Dermis microvascular lymphatic vessel endothelial cell (primary cell): ENCODE measurements around the gene S1PR1. TPM values are rescaled to one million over a fixed set of nuclear protein-coding genes. Genes with fewer than 3 reads are reported as not detected.

Experiments
- DNase-seq, 2 donors: peaks; one replicate each; pipeline versions ENCODE4 v3.0.0 to v3.0.0-alpha.2; 2010; ENCODE audit warnings: low read depth in 2 of 2
- total RNA-seq: library from RNA; depleted of rRNA; stranded (reverse); fragments of >200 nt; gene quantifications from 2 replicates; pipeline ENCODE4 v1.2.1, GENCODE V29; 2014

The S1PR1 gene
- total RNA-seq, 1 donor from 2014 or later = 184 TPM

DNA sequence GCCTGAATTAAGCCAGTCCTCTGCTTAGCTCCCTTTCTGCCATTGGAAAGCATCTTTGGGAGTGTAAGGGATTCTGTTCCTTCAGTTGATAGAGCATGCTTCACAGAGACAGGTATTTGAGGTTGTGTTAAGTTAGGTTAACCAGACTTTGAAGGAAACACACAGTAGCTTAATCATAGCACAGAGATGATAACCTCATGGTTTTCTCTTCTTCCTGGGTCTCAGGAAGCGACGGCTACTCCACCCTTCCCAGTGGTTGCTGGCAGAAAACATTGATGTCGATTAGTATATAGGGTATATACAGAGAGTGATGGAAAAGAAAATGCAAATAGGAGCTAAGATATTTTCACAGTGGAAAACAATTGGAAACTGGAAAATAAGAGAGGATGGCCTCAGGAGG is 42.0 kb downstream of the S1PR1 start:
- DNase-seq = no peak

- DNase-seq = no peak
These were observed 43.3 kb downstream of the S1PR1 start for GRCh38 chr1:101280049-101280592.

GRCh38 chr1:101280942-101281654 is 44.3 kb downstream of the S1PR1 start:
- no peak for DNase-seq

DNA sequence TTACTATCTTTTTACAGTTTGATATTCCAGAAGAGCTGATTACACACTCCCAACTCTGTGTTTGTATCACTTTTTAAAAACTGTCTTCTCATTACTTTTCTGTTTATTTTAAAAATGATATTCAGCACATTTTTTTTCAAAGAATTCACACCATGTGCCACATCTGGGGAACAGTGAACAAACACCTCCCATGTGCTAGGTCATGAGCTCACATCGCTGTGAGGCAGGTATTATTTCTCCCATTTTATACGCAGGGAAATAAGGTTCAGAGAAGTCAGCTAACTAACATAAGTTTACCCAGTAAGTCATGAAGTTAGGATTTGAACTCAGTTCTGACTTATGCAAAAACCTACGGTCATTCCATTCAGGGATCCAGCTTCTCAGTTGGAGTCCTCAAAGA is 44.9 kb downstream of the S1PR1 start:
- DNase-seq = no peak

- peak in 1 of 2 donors; percentile 65 for DNase-seq
These were observed 45.7 kb downstream of the S1PR1 start for GRCh38 chr1:101282314-101283038.

GRCh38 chr1:101283443-101283842 is 46.6 kb downstream of the S1PR1 start:
- no peak for DNase-seq

GRCh38 chr1:101284021-101284420 is 47.2 kb downstream of the S1PR1 start:
- DNase-seq = no peak

DNA sequence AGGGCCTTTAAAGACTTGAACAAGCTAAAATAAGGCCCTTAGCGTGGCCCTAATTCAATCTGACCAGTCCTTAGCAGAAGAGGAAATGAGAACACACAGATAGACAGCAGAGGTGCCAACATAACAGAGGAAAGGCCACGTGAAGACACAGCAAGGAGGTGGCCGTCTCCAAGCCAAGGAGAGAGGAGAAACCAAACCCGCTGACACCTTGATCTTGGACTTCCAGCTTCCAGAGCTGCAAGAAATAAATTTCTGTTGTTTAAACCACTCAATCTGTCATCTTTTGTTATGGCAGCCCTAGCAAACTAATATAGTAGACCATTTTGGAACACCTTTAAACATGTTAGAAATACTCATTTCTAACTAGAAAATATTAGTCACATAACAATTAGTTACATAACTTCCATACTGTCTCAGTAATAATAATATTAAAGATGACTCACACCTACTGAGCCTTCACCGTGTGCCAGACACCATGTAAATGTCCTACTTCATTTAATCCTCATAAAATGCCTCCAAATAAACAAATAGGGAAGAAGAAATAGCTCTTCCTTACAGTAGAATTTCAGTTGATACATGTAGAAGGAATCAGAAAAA is 47.9 kb downstream of the S1PR1 start:
- DNase-seq = no peak

DNA sequence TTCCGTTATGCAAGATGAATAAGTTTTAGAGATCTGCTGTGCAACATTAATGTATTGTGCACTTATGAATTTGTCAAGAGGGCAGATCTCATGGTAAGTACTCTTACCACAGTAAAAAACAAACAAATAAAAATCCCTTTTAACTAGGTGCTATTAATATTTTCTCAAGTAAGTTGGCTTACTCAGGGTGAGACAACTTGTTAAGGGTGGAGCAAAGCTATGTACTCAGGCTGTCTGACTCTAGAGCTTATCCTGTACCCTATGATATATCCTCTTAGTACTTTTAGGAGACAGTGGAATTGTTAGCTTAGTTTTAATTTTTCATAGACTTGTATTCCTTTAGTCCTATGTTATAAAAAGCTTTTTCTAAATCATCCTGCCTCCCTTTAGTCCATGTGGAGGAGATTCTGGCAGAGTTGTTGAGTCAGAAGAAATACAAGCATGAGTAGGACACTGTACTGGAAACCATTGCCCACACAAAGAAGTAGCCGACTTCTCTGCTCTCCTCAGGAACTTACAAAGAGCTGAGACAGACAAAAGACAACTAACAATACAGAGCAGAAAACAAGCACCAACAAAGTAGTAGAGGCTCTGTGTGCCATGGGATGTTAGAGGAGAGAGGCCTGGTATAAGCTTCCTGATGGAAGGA is 49.2 kb downstream of the S1PR1 start:
- DNase-seq = no peak

DNA sequence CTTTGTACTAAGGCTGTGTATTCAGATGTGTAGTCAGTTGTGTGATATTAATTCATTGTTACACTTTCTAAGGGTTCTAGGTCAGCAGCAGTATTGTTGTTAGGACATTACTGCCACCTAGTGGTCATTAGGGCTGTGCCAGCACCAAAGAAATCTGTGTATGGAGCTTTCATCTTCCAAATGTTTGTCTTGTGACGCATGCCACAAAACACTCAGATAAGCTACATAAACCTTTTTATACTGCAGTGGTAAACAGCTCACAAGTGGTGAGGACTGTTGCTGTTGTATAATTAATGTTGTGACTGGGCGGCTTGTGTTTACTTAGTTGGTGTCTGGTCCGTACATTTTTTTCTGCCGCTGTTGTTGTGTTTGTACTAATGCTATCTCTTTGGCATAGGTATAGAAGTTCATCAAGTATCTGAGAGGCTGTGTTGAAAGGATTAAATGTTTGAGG is 51.7 kb downstream of the S1PR1 start:
- DNase-seq = peak; percentile 82 to 95

GRCh38 chr1:101290119-101290921 is 53.5 kb downstream of the S1PR1 start:
- DNase-seq = no peak

Other genes with a start within 250 kb of the S1PR1 start
- 16.7 and 20.2 TPM in 2 replicates for gene DPH5, start 211.2 kb upstream of the S1PR1 start, total RNA-seq